HL-60/S4 (cell line): ENCODE measurements around the gene LRRC37A3.
"Not testable (repeated sequence)": the region's sequence is repeated elsewhere in the genome, so short reads cannot be mapped to it uniquely, and the experiment has no call there.

Source experiments
- in situ Hi-C: fragments of 300-500 bp; cut with MboI; formaldehyde crosslinking; loops from 2 replicates; pipeline ENCODE4 v1.14.3; 2022; ENCODE audit warnings: low sequenced_read_pairs

The LRRC37A3 gene

DNA sequence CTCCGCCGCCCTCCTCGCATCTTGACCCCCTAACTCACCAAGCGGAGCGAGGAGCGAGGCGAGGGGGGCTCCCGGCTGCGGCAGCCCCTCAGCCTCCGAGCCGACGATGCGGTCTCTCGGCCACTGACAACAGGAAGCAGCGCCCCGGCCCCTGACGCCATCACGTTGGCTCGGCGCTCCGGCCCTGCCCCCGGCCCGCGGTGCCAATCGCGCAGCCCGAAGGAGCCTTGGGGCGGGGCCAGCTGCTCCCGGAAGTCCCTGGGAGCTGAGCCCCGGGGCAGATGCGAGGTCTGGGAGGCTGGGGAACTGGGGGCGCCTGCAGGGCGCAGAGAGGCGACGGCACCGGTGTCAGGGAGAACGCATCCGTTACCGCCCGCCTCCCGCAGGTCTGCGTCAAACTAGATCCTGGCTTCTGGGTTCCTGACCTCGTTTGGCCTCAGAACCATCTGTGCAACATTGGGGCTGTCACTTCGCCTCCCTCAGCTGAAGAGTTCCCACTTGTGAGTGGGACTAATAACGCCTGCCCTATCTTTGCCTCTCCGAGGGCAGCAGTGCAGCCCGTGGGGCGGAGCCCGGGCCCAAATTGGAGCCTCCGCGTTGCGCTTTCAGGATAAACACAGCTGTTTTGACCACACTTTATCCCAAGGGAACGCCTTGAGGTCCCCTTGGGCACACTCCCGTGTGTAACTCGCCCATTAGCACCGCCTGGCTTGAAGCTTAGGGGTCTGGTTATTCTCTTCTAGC lies 82.1 kb downstream of the LRRC37A3 start:
- in situ Hi-C loops: not testable (repeated sequence)

DNA sequence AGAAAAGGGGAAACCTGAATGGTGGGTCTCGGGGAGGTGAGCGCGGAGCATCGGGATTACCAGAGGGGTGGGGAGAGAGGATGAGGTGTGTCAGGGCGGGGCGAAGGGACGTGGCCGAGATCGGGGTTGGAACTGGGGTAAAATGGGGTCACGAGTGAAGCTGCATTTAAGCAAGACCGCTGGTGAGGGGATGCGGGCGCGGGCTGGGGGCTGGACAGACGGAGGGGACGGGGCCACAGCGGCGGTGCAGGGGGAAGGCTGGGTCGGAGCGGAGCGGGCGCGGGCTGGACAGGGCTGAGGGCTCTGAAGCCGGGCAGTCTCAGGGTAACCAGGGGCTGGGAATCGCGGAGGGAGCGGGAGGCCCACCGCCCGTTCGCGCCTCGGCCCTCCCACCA lies 82.7 kb downstream of the LRRC37A3 start:
- in situ Hi-C loops: not testable (repeated sequence)

DNA sequence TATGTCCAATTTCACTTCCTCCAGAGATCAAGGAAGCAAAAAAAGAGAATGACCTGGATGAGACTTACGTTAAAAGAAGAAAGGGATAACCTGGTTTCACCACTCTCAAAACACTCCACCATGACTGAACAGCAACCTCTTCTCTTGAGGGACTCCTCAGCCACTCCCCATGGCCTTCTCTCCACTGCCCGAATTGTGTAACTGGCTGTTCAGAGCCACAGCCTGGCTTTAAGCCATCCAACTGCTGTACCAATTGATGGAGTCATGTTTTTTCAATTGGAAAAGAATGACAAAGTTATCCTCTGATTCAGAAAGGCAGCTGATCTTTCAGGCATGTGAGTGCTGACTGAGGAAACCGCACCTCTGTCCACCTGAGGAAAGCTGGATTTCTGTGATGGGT lies 85.2 kb downstream of the LRRC37A3 start:
- in situ Hi-C loops: not testable (repeated sequence)

DNA sequence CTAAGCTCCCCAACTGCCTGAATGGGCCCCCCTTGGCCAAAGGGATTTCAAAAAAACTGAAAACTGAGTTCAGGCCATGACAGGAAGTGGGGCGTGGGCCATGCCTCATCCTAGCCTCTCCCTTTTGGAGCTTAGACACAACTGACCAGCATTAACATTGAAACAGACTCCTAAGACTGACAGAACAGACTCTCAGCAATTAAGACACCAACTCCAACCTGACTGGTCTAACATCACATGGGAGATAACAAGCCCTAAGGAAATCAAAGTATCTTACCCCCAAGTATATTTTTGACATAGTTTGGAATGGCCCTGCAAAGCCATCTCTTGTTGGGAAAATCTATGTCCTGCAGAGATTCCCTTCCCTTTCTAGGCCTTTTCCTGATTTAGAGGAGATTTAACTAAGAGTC lies 88.6 kb downstream of the LRRC37A3 start:
- in situ Hi-C loops: not testable (repeated sequence)

DNA sequence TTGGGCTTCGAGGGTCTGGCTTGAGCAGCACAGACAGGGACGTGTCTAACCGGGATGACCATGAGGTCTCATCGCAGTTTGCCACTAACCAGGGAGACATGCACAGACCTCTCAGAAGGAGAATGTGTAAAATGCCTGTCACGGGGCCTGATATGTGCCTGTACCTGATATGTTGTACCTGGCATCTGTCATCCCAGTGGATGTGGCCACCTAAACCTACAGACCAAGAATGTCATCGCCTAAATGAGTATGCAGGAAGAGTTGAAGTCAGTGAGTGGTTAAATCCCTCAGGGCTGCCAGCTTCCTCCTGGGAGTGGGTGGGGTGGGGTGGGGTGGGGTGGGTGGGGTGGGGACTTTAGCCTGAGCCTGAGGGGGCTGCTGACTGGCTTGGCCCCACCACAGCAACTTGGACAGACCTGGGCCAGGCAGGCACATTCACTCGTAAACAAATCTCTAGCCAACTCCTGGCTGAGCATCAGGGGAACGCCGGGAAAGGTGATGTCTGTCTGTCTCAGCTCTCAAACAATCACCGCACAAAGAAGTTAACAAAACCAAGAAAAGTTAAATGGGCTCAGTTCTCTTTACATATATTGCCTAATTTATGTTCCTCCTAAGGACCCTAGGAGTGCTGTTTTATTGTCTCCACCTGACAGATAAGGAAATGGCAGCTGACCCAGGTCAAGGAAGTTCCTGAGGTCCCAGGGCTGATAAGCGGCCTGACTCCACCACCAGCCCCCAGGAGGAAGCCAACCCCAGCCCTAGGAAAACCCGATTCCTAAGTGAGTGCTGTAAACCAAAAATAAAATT lies 89.3 kb downstream of the LRRC37A3 start:
- in situ Hi-C loops: not testable (repeated sequence)

DNA sequence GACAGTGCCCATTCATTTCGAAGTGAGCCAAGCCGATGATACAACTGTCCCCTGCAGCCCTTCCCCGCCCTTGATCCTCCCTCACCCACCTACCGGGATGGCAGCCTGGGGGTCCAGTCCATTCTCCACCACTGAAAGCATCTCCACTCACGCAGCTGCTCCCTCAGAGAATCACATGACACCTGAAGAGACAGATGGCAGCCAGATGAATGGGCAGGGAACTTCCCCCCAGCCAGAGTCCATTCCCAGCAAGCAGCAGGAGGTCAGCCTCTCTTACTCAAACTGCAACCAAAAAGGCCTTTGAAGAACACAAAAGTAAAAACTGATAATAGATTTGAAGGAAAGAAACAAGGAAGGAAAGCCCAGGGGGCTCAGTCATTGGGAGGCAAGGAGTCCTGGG lies 90.2 kb downstream of the LRRC37A3 start:
- in situ Hi-C loops: not testable (repeated sequence)

DNA sequence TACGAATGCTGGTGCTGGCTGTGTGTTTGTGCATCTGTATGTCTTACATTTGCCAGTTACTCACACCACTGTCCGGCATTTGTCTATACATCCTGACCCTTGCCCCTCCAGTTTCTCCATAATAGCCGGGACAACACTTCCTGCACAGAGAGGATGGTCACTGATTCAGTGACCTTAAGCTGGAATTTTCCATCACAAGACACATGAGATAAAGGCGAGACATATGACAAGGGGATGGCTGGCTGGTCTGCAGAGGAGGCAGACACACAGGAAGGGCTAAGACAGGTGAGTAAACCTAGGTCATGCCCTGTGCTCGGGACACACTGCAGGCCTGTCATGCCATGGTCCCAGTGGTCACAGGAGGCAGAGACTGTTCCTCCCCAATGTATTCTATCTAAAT lies 100.4 kb downstream of the LRRC37A3 start:
- in situ Hi-C loops: not testable (repeated sequence)

DNA sequence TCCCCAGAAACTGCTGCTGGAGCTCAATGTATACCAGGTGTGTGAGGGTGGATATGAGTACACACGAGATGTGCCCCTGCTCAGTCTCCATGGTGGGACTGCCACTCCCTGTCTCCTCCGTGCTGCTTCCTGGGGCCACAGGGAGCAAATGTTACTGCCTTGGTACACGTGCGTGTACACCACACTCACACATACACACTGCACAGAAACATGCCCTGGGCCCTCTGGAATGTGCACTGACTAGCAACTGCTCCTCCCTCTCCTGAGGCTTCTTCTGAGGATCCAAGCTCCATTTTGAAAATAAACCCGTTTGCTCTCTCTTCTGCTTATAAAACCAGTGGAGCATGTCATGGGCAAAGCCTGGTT lies 103.5 kb downstream of the LRRC37A3 start:
- in situ Hi-C loops: not testable (repeated sequence)

DNA sequence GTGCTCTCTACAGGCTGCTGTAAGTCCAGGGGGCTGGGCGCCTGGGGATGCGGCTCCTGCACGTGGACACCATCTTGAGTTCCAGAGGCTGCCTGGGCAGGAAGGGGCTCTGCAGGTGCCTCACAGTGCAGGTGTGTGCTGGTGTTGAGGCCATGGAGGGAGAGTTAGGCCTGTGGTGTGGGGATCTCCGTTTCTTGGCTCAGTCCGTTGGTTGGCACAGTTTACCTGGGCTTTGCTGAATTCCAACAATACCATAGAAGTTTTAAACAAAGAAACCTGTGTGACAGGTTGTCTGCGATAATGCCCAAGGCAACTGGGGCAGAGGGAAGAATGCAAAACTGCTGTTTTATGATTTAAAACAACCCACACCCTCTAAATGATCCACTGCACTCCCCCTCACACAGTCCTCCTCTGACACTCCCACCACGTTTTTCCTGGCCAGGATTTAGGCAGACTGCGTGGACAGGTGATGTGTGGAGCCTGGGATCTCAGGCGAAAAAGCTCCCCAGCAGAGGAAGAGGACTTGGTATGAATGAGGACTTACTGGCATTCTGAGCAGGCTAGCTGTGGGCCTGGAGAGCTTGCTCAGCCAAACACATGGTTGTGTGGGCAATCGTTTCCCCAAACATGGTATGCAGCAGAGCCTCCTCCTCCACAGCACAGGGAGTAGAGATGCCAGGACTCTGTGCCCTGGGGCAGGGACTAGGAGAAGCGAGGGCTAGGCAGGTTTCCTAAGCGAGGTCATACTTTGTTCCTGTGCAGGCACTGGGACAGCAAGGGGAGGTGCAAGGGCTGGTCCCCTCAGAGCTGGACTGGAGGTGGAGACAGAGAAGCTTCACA lies 104.1 kb downstream of the LRRC37A3 start:
- in situ Hi-C loops: not testable (repeated sequence)

DNA sequence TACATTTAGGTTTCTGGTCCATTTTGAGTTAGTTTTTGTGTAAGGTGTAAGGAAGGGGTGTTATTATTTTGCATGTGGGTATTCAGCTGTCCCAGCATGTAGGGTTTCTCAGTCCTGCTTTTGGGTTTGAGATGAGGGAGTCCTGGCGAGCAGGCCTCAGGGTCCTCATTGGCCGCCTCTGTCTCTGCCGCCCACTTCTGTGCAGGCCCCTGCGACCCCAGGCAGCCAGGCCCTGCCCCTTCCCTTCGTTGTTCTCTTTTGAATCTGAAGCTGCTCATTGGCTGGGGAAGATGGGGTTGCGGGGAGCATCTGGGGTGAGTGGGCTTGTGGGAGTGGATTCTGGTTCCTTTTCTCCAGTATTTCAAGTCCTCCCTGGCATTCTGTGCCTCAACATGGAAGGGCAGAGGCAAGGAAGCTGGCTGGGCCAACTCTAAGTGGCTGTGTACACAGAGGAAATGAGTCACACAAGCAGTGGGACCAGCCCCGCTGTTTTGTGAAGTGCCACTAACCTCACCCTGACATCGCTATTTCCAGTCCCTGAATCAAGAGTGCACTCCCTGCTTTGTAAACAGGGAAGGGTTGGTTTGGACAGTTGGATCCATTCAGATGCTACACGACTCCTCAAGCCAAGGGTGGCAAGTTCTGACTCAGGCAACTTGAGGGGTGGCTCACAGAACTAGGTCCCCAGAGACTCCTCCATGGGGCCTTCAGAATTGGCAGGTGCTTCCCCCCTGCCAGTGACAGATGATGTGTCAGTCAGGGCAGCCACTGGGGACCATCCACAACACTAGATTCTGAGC lies 110.9 kb downstream of the LRRC37A3 start:
- in situ Hi-C loops: not testable (repeated sequence)
